A549 (cell line): ENCODE data around the gene COQ7. TPM values are rescaled to one million over a fixed set of nuclear protein-coding genes. Genes with fewer than 3 reads are reported as not detected.

Source experiments
- ATAC-seq, 2 experiments: fragments of 200-7000 bp in 1 of 2; fragments of >200 bp in 1 of 2; cut with Nextera tagmentation in 1 of 2; cut with Tn5 transposase in 1 of 2; 3 replicates each; pipeline versions ENCODE4 v1.8.0 to v1.9.1; 2018 to 2020; ENCODE audit warnings: mild to moderate bottlenecking in 1 of 2, moderate library complexity in 1 of 2
- CTCF ChIA-PET: fragments of 300-600 bp; sonication (Branson Sonifier 250); formaldehyde crosslinking; extraction: SDS; loops from one replicate; lab custom pipeline; 2021; ENCODE audit warnings: antibody characterized with exemption, inconsistent platforms; lab: Yijun Ruan, JAX
- POLR2A ChIA-PET: fragments of 350-600 bp; formaldehyde crosslinking; extraction: SDS; loops from one replicate; lab custom pipeline; 2021; ENCODE audit warnings: antibody characterized with exemption, inconsistent platforms; lab: Yijun Ruan, JAX
- DNase-seq, 2 experiments: peaks; one replicate each; pipeline versions ENCODE4 v3.0.0 to v3.0.0-alpha.2; 2011 to 2016; ENCODE audit warnings: low read depth in 1 of 2, low spot score in 1 of 2
- FAIRE-seq: peaks from 2 replicates; lab custom pipeline; 2011; peaks lifted over from hg19 to GRCh38; lab: Jason Lieb, UNC
- H3K27ac ChIP-seq, 2 experiments: fragments of >200 bp; sonication (Bioruptor Twin); formaldehyde crosslinking; 3 replicates each; pipeline ENCODE4 v1.5.1; 2016 to 2017
- H3K4me1 ChIP-seq: fragments of >200 bp; sonication (Bioruptor Twin); formaldehyde crosslinking; 3 replicates; pipeline ENCODE4 v1.6.1; 2016
- H3K4me2 ChIP-seq: fragments of >200 bp; sonication (Bioruptor Twin); formaldehyde crosslinking; 3 replicates; pipeline ENCODE4 v1.6.1; 2016
- H3K4me3 ChIP-seq: fragments of >200 bp; sonication (Bioruptor Twin); formaldehyde crosslinking; 3 replicates; pipeline ENCODE4 v1.5.1; 2016
- H3K9me3 ChIP-seq: fragments of >200 bp; sonication (Bioruptor Twin); formaldehyde crosslinking; 3 replicates; pipeline ENCODE4 v1.6.1; 2016
- BHLHE40 ChIP-seq: IDR thresholded peaks from 2 replicates; pipeline ENCODE4 v1.6.1; 2012; ENCODE audit warnings: low read depth, low read length, inconsistent platforms
- EHF ChIP-seq: fragments of 250-450 bp; sonication (Bioruptor Pico); IDR thresholded peaks from 2 replicates; pipeline ENCODE4 v1.5.0; 2020; ENCODE audit warnings: mild to moderate bottlenecking
- EHMT2 ChIP-seq: fragments of 200-600 bp; sonication (generic); IDR thresholded peaks from 2 replicates; pipeline ENCODE4 v1.6.1; 2016; ENCODE audit warnings: antibody characterized with exemption, low read depth, mild to moderate bottlenecking, moderate library complexity
- FOSB ChIP-seq: fragments of 250-450 bp; sonication (Bioruptor Pico); IDR thresholded peaks from 2 replicates; pipeline ENCODE4 v1.5.0; 2020; ENCODE audit warnings: mild to moderate bottlenecking, moderate library complexity
- HMGXB4 ChIP-seq: fragments of 250-450 bp; sonication (Bioruptor Pico); IDR thresholded peaks from 2 replicates; pipeline ENCODE4 v1.5.0; 2021; ENCODE audit warnings: mild to moderate bottlenecking, moderate library complexity, borderline replicate concordance
- HOXB5 ChIP-seq: fragments of 250-450 bp; sonication (Bioruptor Pico); IDR thresholded peaks from 2 replicates; pipeline ENCODE4 v1.5.0; 2020; ENCODE audit warnings: mild to moderate bottlenecking, moderate library complexity
- MAFK ChIP-seq: fragments of 450-650 bp; IDR thresholded peaks from 2 replicates; pipeline ENCODE4 v1.6.1; 2014; ENCODE audit not compliant: partially characterized antibody
- MAX ChIP-seq: IDR thresholded peaks from 2 replicates; pipeline ENCODE4 v1.6.1; 2012
- MAZ ChIP-seq: fragments of 150-350 bp; IDR thresholded peaks from 2 replicates; pipeline ENCODE4 v1.6.1; 2014; ENCODE audit warnings: antibody characterized with exemption, low read depth, low read length, borderline replicate concordance
- NFE2L2 ChIP-seq: fragments of 150-350 bp; conservative IDR thresholded peaks from 2 replicates; pipeline ENCODE4 v1.6.1; 2014; ENCODE audit warnings: low read length
- NPAS2 ChIP-seq: fragments of 250-450 bp; sonication (Bioruptor Pico); IDR thresholded peaks from 2 replicates; pipeline ENCODE4 v1.8.0; 2022; ENCODE audit warnings: mild to moderate bottlenecking, moderate library complexity, borderline replicate concordance
- PBX3 ChIP-seq: IDR thresholded peaks from 2 replicates; pipeline ENCODE4 v1.6.1; 2012
- PHF8 ChIP-seq: fragments of 200-600 bp; sonication (generic); IDR thresholded peaks from 2 replicates; pipeline ENCODE4 v1.6.1; 2016; ENCODE audit warnings: low read depth, mild to moderate bottlenecking, antibody characterized with exemption, moderate library complexity, borderline replicate concordance
- POLR2A ChIP-seq: IDR thresholded peaks from 2 replicates; pipeline ENCODE4 v1.6.1; 2012; ENCODE audit warnings: mild to moderate bottlenecking, low read length
- POLR2AphosphoS2 ChIP-seq: conservative IDR thresholded peaks from 2 replicates; pipeline ENCODE4 v1.6.1; 2012; ENCODE audit warnings: low read length, improper control_type of control experiment, inconsistent platforms
- RAD21 ChIP-seq, 2 experiments: fragments of >200 bp in 1 of 2; sonication (Bioruptor Twin) in 1 of 2; formaldehyde crosslinking in 1 of 2; IDR thresholded peaks in 1 of 2; conservative IDR thresholded peaks in 1 of 2; 2 replicates in 1 of 2; 3 replicates in 1 of 2; pipeline ENCODE4 v1.6.1; 2012 to 2018; ENCODE audit warnings: inconsistent platforms in 1 of 2
- RNF2 ChIP-seq: fragments of 200-600 bp; sonication (generic); IDR thresholded peaks from 2 replicates; pipeline ENCODE4 v1.6.1; 2016; ENCODE audit warnings: low read depth, mild to moderate bottlenecking, antibody characterized with exemption, moderate library complexity, borderline replicate concordance
- WGBS: methylation state at CpG from one replicate; pipeline ENCODE4 v1.1.6; 2017; ENCODE audit errors: missing lambda C conversion rate; 5-methylcytosine and 5-hydroxymethylcytosine counted together
- polyA plus RNA-seq, 4 experiments: library from polyadenylated mRNA; depleted of rRNA in 3 of 4; stranded (reverse); fragments of >200 nt; fragmentation: RNase III in 1 of 4; extraction: RNeasy Plus Mini Kit Qiagen cat#74134 plus additional on column Dnase treatment in 1 of 4; gene quantifications; 2 replicates in 3 of 4; 3 replicates in 1 of 4; pipeline ENCODE4 v1.2.3, GENCODE V29; 2011 to 2017
- TF ChIP-seq, protein P1 (sequence below): fragments of 450-650 bp; IDR thresholded peaks from 2 replicates; pipeline ENCODE4 v1.6.1; 2014; ENCODE audit warnings: antibody characterized with exemption
- TF ChIP-seq, protein P2 (sequence below): fragments of >200 bp; sonication (Bioruptor Twin); formaldehyde crosslinking; IDR thresholded peaks from 3 replicates; pipeline ENCODE4 v1.5.1; 2016

COQ7 gene
- polyA plus RNA-seq, 2 of the 4 experiments (the other 2 are of a cell fraction) = 16.3 to 23.8 TPM

- TF ChIP-seq RAD21 (conservative IDR thresholded peaks at IDR 0.05 in 1 of 2, IDR thresholded peaks at IDR 0.05 in 1 of 2) (peak in 1 of 2 experiments; percentile 43; a peak in 2 of 5 replicates), NFE2L2 (0 out of 2 replicates have a peak, but pooled peaks have one; percentile 28), MAFK (peak; percentile 5), MAZ (no peak), PBX3 (no peak)
Measured at GRCh38 chr16:19123535-19124178, 56.2 kb downstream of the COQ7 start (continued).

- Histone ChIP-seq H3K4me2 (no peak overlapping the region), H3K4me1 (peaks cover 45% of the 10 kb centered on the region), H3K9me3 (peaks cover 16% of the 10 kb centered on the region), H3K27ac (no peak overlapping the region)
- DNase-seq (no peak), FAIRE-seq (no peak)
- no peak for TF ChIP-seq HOXB5
- TF ChIP-seq, protein P1, sequence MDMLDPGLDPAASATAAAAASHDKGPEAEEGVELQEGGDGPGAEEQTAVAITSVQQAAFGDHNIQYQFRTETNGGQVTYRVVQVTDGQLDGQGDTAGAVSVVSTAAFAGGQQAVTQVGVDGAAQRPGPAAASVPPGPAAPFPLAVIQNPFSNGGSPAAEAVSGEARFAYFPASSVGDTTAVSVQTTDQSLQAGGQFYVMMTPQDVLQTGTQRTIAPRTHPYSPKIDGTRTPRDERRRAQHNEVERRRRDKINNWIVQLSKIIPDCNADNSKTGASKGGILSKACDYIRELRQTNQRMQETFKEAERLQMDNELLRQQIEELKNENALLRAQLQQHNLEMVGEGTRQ = peak; percentile 51; the same call in 1 of the 2 replicates
- TF ChIP-seq, all 56 proteins: peak for 1
- H3K4me3 ChIP-seq = no peak overlapping the region
- CTCF ChIA-PET = interaction anchor here (0.8 to 2.2 kb wide), 5 partner anchors 22 to 53 kb away, joined by 3 to 8 read pairs (median 3); no protein-coding TSS in a partner anchor
- POLR2A ChIA-PET = no interaction called here
- ATAC-seq = no peak
Measured at GRCh38 chr16:19126300-19126699, 58.9 kb downstream of the COQ7 start.

- CTCF ChIA-PET = interaction anchor here (0.7 to 2.7 kb wide), 5 partner anchors 8 to 41 kb away, joined by 3 to 8 read pairs (median 3); no protein-coding TSS in a partner anchor
- POLR2A ChIA-PET = interaction anchor here (1.4 kb wide), 1 partner anchor 33 kb away, joined by 3 read pairs; no protein-coding TSS in a partner anchor
- WGBS = 93% methylated on average over 3 of the region's 3 CpGs
- H3K4me3 ChIP-seq = no peak overlapping the region
- TF ChIP-seq POLR2AphosphoS2 (no peak), PHF8 (no peak)
- TF ChIP-seq, all 56 proteins: peak for 0
- Histone ChIP-seq H3K4me1 (peaks cover 45% of the 10 kb centered on the region), H3K27ac (no peak overlapping the region), H3K4me2 (no peak overlapping the region), H3K9me3 (peaks cover 16% of the 10 kb centered on the region)
- no peak for DNase-seq
- no peak for ATAC-seq
- FAIRE-seq = no peak
Measured at GRCh38 chr16:19127205-19127604, 59.8 kb downstream of the COQ7 start.

GRCh38 chr16:19127674-19128131 is 60.3 kb downstream of the COQ7 start:
- whole genome bisulfite sequencing = 86% methylated on average over 3 of the region's 3 CpGs
- POLR2A ChIA-PET = interaction anchor here (1.4 kb wide), 1 partner anchor 33 kb away, joined by 3 read pairs; no protein-coding TSS in a partner anchor
- no peak for TF ChIP-seq EHMT2
- TF ChIP-seq BHLHE40 = no peak
- TF ChIP-seq NFE2L2 = no peak
- TF ChIP-seq, protein P2, sequence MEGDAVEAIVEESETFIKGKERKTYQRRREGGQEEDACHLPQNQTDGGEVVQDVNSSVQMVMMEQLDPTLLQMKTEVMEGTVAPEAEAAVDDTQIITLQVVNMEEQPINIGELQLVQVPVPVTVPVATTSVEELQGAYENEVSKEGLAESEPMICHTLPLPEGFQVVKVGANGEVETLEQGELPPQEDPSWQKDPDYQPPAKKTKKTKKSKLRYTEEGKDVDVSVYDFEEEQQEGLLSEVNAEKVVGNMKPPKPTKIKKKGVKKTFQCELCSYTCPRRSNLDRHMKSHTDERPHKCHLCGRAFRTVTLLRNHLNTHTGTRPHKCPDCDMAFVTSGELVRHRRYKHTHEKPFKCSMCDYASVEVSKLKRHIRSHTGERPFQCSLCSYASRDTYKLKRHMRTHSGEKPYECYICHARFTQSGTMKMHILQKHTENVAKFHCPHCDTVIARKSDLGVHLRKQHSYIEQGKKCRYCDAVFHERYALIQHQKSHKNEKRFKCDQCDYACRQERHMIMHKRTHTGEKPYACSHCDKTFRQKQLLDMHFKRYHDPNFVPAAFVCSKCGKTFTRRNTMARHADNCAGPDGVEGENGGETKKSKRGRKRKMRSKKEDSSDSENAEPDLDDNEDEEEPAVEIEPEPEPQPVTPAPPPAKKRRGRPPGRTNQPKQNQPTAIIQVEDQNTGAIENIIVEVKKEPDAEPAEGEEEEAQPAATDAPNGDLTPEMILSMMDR = no peak
- TF ChIP-seq POLR2A = no peak
- no peak for TF ChIP-seq PBX3
- TF ChIP-seq RNF2 = no peak
- TF ChIP-seq, protein P1 = no peak
- TF ChIP-seq MAZ = no peak
- TF ChIP-seq NPAS2 (CRISPR knock-in tag) = no peak
- no peak for TF ChIP-seq HMGXB4 (CRISPR knock-in tag)
- no peak for TF ChIP-seq EHF
- TF ChIP-seq MAX = no peak
- TF ChIP-seq FOSB (CRISPR knock-in tag) = no peak

More at GRCh38 chr16:19127674-19128131, 60.3 kb downstream of the COQ7 start:
- DNase-seq (no peak), FAIRE-seq (no peak), ATAC-seq (no peak)
- peaks cover 16% of the 10 kb centered on the region for H3K9me3 ChIP-seq
- H3K4me2 ChIP-seq = no peak overlapping the region
- CTCF ChIA-PET = interaction anchor here (0.6 to 2.7 kb wide), 3 partner anchors 9 to 285 kb away, joined by 3 to 7 read pairs (median 3); no protein-coding TSS in a partner anchor
- 0 out of 6 replicates have a peak overlapping the region, but pooled peaks of 1 of the 2 experiments have one; percentile 8 for H3K27ac ChIP-seq
- H3K4me3 ChIP-seq = no peak overlapping the region
- H3K4me1 ChIP-seq = peaks cover 45% of the 10 kb centered on the region
